ENCODE data around the gene TRABD.

The TRABD gene

DNA sequence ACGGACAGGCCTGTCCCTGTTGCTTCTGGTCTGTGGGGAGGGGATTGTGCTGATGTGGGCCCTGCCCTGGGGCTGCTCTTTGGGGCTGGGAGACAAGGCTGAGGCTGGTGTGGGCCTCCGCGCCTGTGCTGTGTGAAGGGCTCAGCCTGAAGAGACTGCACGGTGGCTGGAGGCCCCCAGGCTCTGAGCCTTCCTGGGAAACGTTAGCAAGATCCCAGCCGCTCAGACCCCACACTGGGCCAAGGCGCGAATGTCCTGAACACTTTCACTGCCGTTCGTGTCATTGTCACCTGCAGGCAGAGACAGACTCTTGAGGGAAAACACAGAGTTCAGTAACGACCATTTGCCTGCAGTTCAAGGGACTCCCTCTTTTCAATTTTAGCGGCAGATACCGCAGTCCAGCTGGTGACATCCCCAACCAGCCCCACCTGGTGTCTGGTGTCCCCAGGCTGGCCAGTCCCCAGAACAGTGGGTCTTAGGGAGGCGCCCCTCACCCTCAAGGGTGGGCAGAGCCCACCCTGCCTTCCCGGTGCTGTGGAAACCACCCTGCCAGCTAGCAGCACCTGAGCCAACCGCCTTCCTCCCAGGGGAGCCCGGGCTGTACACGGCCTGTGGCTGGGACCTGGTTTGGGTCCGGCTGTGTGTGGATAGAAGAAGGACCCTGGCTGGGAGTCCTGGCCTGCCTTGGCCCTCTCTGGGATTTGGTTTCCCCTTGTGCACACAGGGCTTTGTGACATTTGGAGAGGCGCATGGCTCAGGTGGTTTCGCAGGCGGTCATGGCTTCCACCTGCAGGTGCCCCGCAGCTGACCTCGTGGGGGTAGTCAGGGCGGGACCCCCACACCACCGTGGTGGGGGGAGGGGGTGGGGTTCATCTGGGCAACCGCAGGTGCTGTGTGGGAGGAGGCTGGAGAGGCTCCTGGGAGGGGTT is 9.5 kb upstream of the TRABD start:
- H3K27ac ChIP-seq (ENCODE audit: low read length), result no peak overlapping the region
- TF ChIP-seq, protein P1, sequence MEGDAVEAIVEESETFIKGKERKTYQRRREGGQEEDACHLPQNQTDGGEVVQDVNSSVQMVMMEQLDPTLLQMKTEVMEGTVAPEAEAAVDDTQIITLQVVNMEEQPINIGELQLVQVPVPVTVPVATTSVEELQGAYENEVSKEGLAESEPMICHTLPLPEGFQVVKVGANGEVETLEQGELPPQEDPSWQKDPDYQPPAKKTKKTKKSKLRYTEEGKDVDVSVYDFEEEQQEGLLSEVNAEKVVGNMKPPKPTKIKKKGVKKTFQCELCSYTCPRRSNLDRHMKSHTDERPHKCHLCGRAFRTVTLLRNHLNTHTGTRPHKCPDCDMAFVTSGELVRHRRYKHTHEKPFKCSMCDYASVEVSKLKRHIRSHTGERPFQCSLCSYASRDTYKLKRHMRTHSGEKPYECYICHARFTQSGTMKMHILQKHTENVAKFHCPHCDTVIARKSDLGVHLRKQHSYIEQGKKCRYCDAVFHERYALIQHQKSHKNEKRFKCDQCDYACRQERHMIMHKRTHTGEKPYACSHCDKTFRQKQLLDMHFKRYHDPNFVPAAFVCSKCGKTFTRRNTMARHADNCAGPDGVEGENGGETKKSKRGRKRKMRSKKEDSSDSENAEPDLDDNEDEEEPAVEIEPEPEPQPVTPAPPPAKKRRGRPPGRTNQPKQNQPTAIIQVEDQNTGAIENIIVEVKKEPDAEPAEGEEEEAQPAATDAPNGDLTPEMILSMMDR (IDR thresholded peaks at IDR 0.05; ENCODE audit: low read length), result no peak
- TF ChIP-seq EZH2phosphoT487 (IDR thresholded peaks at IDR 0.05; ENCODE audit: low read length), result no peak
- TF ChIP-seq EZH2 (optimal IDR thresholded peaks at IDR 0.05; ENCODE audit: low read depth, low read length), result no peak
- H3K36me3 ChIP-seq (replicated peaks; ENCODE audit: insufficient read depth, low read length), result no peaks in the 10 kb centered on the region
- H3F3A ChIP-seq (ENCODE audit: insufficient read depth, low read length), result no peaks in the 10 kb centered on the region
- no peaks in the 10 kb centered on the region for H3K9me2 ChIP-seq (replicated peaks; ENCODE audit: insufficient read depth, low read length)
- no peak overlapping the region for H3K4me3 ChIP-seq (ENCODE audit: low read length)
- H3K4me2 ChIP-seq (ENCODE audit: low read depth, low read length), result no peak overlapping the region
- no peaks in the 10 kb centered on the region for H3K4me1 ChIP-seq (ENCODE audit: low read length)
- no peaks in the 10 kb centered on the region for H3K9me3 ChIP-seq (replicated peaks; ENCODE audit: insufficient read depth, low read length)
- H3K27me3 ChIP-seq (replicated peaks; ENCODE audit: insufficient read depth, low read length), result peaks cover 6% of the 10 kb centered on the region; the same call in 1 of the 2 replicates
- no peak overlapping the region for H2AFZ ChIP-seq (ENCODE audit: low read length)
- DNase-seq, result no peak
- no peak overlapping the region for H3K9ac ChIP-seq (ENCODE audit: low read length)
- H3K79me2 ChIP-seq (ENCODE audit: low read length), result no peaks in the 10 kb centered on the region
- no peaks in the 10 kb centered on the region for H4K20me1 ChIP-seq (ENCODE audit: insufficient read depth, low read length)

DNA sequence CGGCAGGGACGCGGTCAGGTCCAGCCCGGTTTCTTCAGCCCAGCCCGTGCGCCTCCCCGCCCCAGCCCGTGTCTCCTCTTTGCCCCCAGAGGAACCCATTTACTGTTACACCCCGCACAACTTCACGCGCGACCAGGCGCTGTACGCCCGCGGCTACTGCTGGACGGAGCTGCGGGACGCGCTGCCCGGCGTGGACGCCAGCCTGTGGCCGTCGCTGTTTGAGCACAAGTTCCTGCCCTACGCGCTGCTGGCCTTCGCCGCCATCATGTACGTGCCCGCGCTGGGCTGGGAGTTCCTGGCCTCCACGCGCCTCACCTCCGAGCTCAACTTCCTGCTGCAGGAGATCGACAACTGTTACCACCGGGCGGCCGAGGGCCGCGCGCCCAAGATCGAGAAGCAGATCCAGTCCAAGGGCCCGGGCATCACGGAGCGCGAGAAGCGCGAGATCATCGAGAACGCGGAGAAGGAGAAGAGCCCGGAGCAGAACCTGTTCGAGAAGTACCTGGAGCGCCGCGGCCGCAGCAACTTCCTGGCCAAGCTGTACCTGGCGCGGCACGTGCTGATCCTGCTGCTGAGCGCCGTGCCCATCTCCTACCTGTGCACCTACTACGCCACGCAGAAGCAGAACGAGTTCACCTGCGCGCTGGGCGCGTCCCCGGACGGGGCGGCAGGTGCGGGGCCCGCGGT is 8.7 kb upstream of the TRABD start:
- Histone ChIP-seq H3K27me3 (replicated peaks; ENCODE audit: insufficient read depth, low read length) (peaks cover 6% of the 10 kb centered on the region; the same call in 1 of the 2 replicates), H3K79me2 (ENCODE audit: low read length) (no peaks in the 10 kb centered on the region), H3K36me3 (replicated peaks; ENCODE audit: insufficient read depth, low read length) (no peaks in the 10 kb centered on the region), H3K4me2 (ENCODE audit: low read depth, low read length) (no peak overlapping the region), H3K9me3 (replicated peaks; ENCODE audit: insufficient read depth, low read length) (no peaks in the 10 kb centered on the region), H3K9ac (ENCODE audit: low read length) (no peak overlapping the region), H2AFZ (ENCODE audit: low read length) (no peak overlapping the region), H3K27ac (ENCODE audit: low read length) (no peak overlapping the region), H3K9me2 (replicated peaks; ENCODE audit: insufficient read depth, low read length) (no peaks in the 10 kb centered on the region), H3F3A (ENCODE audit: insufficient read depth, low read length) (no peaks in the 10 kb centered on the region), H3K4me3 (ENCODE audit: low read length) (no peak overlapping the region), H4K20me1 (ENCODE audit: insufficient read depth, low read length) (no peaks in the 10 kb centered on the region), H3K4me1 (ENCODE audit: low read length) (no peaks in the 10 kb centered on the region)
- TF ChIP-seq EZH2phosphoT487 (IDR thresholded peaks at IDR 0.05; ENCODE audit: low read length) (no peak), EZH2 (optimal IDR thresholded peaks at IDR 0.05; ENCODE audit: low read depth, low read length) (no peak)
- TF ChIP-seq, protein P1 (IDR thresholded peaks at IDR 0.05; ENCODE audit: low read length), result no peak
- DNase-seq, result no peak

DNA sequence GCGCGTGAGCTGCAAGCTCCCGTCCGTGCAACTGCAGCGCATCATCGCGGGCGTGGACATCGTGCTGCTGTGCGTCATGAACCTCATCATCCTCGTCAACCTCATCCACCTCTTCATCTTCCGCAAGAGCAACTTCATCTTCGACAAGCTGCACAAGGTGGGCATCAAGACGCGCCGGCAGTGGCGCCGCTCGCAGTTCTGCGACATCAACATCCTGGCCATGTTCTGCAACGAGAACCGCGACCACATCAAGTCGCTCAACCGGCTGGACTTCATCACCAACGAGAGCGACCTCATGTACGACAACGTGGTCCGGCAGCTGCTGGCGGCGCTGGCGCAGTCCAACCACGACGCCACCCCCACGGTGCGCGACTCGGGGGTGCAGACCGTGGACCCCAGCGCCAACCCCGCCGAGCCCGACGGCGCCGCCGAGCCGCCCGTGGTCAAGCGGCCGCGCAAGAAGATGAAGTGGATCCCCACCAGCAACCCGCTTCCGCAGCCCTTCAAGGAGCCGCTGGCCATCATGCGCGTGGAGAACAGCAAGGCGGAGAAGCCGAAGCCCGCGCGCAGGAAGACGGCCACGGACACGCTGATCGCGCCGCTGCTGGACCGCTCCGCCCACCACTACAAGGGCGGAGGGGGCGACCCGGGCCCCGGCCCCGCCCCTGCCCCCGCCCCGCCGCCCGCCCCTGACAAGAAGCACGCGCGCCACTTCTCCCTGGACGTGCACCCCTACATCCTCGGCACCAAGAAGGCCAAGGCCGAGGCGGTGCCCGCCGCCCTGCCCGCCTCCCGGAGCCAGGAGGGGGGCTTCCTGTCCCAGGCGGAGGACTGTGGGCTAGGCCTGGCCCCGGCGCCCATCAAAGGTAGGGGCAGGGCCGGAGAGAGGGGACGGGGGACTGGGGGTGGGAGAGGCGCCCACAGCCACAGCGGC is 7.9 kb upstream of the TRABD start:
- H3K4me2 ChIP-seq (ENCODE audit: low read depth, low read length), result no peak overlapping the region
- no peak overlapping the region for H3K9ac ChIP-seq (ENCODE audit: low read length)
- no peaks in the 10 kb centered on the region for H3K36me3 ChIP-seq (replicated peaks; ENCODE audit: insufficient read depth, low read length)
- H3K9me2 ChIP-seq (replicated peaks; ENCODE audit: insufficient read depth, low read length), result no peaks in the 10 kb centered on the region
- H3K27me3 ChIP-seq (replicated peaks; ENCODE audit: insufficient read depth, low read length), result 0 out of 2 replicates have a peak, but pooled peaks cover 6% of the 10 kb centered on the region
- H2AFZ ChIP-seq (ENCODE audit: low read length), result no peak overlapping the region
- no peaks in the 10 kb centered on the region for H3K9me3 ChIP-seq (replicated peaks; ENCODE audit: insufficient read depth, low read length)
- no peak overlapping the region for H3K27ac ChIP-seq (ENCODE audit: low read length)
- TF ChIP-seq EZH2phosphoT487 (IDR thresholded peaks at IDR 0.05; ENCODE audit: low read length) (no peak), EZH2 (optimal IDR thresholded peaks at IDR 0.05; ENCODE audit: low read depth, low read length) (no peak)
- TF ChIP-seq, protein P1 (IDR thresholded peaks at IDR 0.05; ENCODE audit: low read length), result no peak
- H3K4me1 ChIP-seq (ENCODE audit: low read length), result no peaks in the 10 kb centered on the region
- no peaks in the 10 kb centered on the region for H3F3A ChIP-seq (ENCODE audit: insufficient read depth, low read length)
- no peak for DNase-seq
- H3K4me3 ChIP-seq (ENCODE audit: low read length), result no peak overlapping the region
- no peaks in the 10 kb centered on the region for H3K79me2 ChIP-seq (ENCODE audit: low read length)
- no peaks in the 10 kb centered on the region for H4K20me1 ChIP-seq (ENCODE audit: insufficient read depth, low read length)
